Measurements from ENCODE around the gene RTN4R. TPM values are rescaled to one million over a fixed set of nuclear protein-coding genes. Genes with fewer than 3 reads are reported as not detected.
"Not testable (repeated sequence)": the region's sequence is repeated elsewhere in the genome, so short reads cannot be mapped to it uniquely, and the experiment has no call there.

The RTN4R gene
- total RNA-seq, 2 experiments from 2014 or later: 2.6 to 3.1 TPM

GRCh38 chr22:20270190-20271113 is 2.3 kb upstream of the RTN4R start:
- intact Hi-C loops (cut with micrococcal nuclease); DNase-seq; H3K4me1 Mint-ChIP-seq (ENCODE audit: low read depth); H3K4me3 Mint-ChIP-seq; POLR2A ChIA-PET; H3K27ac Mint-ChIP-seq; H3K27me3 Mint-ChIP-seq; H3K36me3 Mint-ChIP-seq; H3K9me3 Mint-ChIP-seq: not testable (repeated sequence)
- CTCF ChIA-PET: interaction anchor here (1.1 kb wide), 1 partner anchor 12 kb away, joined by 3 read pairs; no protein-coding TSS in a partner anchor

GRCh38 chr22:20269673-20270072 is 1.6 kb upstream of the RTN4R start:
- H3K36me3 Mint-ChIP-seq; POLR2A ChIA-PET; H3K9me3 Mint-ChIP-seq; DNase-seq; H3K27me3 Mint-ChIP-seq; H3K4me1 Mint-ChIP-seq (ENCODE audit: low read depth); H3K27ac Mint-ChIP-seq; H3K4me3 Mint-ChIP-seq; CTCF ChIA-PET: not testable (repeated sequence)
- intact Hi-C loops (cut with micrococcal nuclease): loop anchor here (10.0 kb wide), 1 partner anchor 65 kb away; no protein-coding TSS in a partner anchor

GRCh38 chr22:20269201-20269600 is 1.1 kb upstream of the RTN4R start:
- CTCF ChIA-PET: interaction anchor here (0.6 kb wide), 1 partner anchor 114 kb away, joined by 3 read pairs; no protein-coding TSS in a partner anchor
- POLR2A ChIA-PET; H3K9me3 Mint-ChIP-seq; H3K4me1 Mint-ChIP-seq (ENCODE audit: low read depth); H3K27ac Mint-ChIP-seq; H3K4me3 Mint-ChIP-seq; DNase-seq; H3K36me3 Mint-ChIP-seq; H3K27me3 Mint-ChIP-seq: not testable (repeated sequence)
- intact Hi-C loops (cut with micrococcal nuclease): loop anchor here (10.0 kb wide), 1 partner anchor 64 kb away; no protein-coding TSS in a partner anchor

GRCh38 chr22:20267441-20268278 is 458 bp downstream of the RTN4R start:
- peak overlapping the region; percentile 41 for H3K4me3 Mint-ChIP-seq
- H3K4me1 Mint-ChIP-seq (ENCODE audit: low read depth): peaks cover 3% of the 10 kb centered on the region
- no peaks in the 10 kb centered on the region for H3K9me3 Mint-ChIP-seq
- H3K27me3 Mint-ChIP-seq: peaks cover 3% of the 10 kb centered on the region
- no peaks in the 10 kb centered on the region for H3K36me3 Mint-ChIP-seq
- DNase-seq: peak; percentile 33
- ChIA-PET CTCF (no interaction called here), POLR2A (no interaction called here)
- intact Hi-C loops (cut with micrococcal nuclease): loop anchor here (10.0 kb wide), 1 partner anchor 63 kb away; no protein-coding TSS in a partner anchor
- no peak overlapping the region for H3K27ac Mint-ChIP-seq

GRCh38 chr22:20266667-20267440 is 1.3 kb downstream of the RTN4R start:
- H3K4me1 Mint-ChIP-seq (ENCODE audit: low read depth); H3K36me3 Mint-ChIP-seq; H3K27me3 Mint-ChIP-seq; H3K9me3 Mint-ChIP-seq; DNase-seq; POLR2A ChIA-PET; H3K27ac Mint-ChIP-seq; CTCF ChIA-PET: not testable (repeated sequence)
- intact Hi-C loops (cut with micrococcal nuclease): loop anchor here (10.0 kb wide), 1 partner anchor 62 kb away; no protein-coding TSS in a partner anchor
- H3K4me3 Mint-ChIP-seq: peak overlapping the region; percentile 22

GRCh38 chr22:20265772-20266666 is 2.1 kb downstream of the RTN4R start:
- H3K27me3 Mint-ChIP-seq; H3K36me3 Mint-ChIP-seq; POLR2A ChIA-PET; DNase-seq; H3K9me3 Mint-ChIP-seq; H3K4me1 Mint-ChIP-seq (ENCODE audit: low read depth); CTCF ChIA-PET: not testable (repeated sequence)
- intact Hi-C loops (cut with micrococcal nuclease): loop anchor here (10.0 kb wide), 1 partner anchor 61 kb away; no protein-coding TSS in a partner anchor
- Mint-ChIP-seq H3K27ac (peak overlapping the region; percentile 5), H3K4me3 (peak overlapping the region; percentile 22)

- POLR2A ChIA-PET: no interaction called here
- H3K27me3 Mint-ChIP-seq: peaks cover 3% of the 10 kb centered on the region
Measured at GRCh38 chr22:20264614-20265452, 3.3 kb downstream of the RTN4R start.

GRCh38 chr22:20263404-20264281 is 4.5 kb downstream of the RTN4R start:
- H3K27me3 Mint-ChIP-seq; H3K4me3 Mint-ChIP-seq; CTCF ChIA-PET; H3K9me3 Mint-ChIP-seq; H3K27ac Mint-ChIP-seq; H3K4me1 Mint-ChIP-seq (ENCODE audit: low read depth); POLR2A ChIA-PET; H3K36me3 Mint-ChIP-seq; DNase-seq: not testable (repeated sequence)
- intact Hi-C loops (cut with micrococcal nuclease): loop anchor here (10.0 kb wide), 1 partner anchor 59 kb away; no protein-coding TSS in a partner anchor

More at GRCh38 chr22:20264614-20265452, 3.3 kb downstream of the RTN4R start:
- Mint-ChIP-seq H3K9me3 (no peaks in the 10 kb centered on the region), H3K4me1 (ENCODE audit: low read depth) (peaks cover 3% of the 10 kb centered on the region), H3K27ac (no peak overlapping the region), H3K36me3 (no peaks in the 10 kb centered on the region), H3K4me3 (no peak overlapping the region)
- intact Hi-C loops (cut with micrococcal nuclease): loop anchor here (10.0 kb wide), 1 partner anchor 60 kb away; no protein-coding TSS in a partner anchor
- CTCF ChIA-PET: no interaction called here
- no peak for DNase-seq

- ChIA-PET CTCF (no interaction called here), POLR2A (no interaction called here)
- no peaks in the 10 kb centered on the region for H3K9me3 Mint-ChIP-seq
- intact Hi-C loops (cut with micrococcal nuclease): loop anchor here (10.0 kb wide), 1 partner anchor 58 kb away; no protein-coding TSS in a partner anchor
- H3K4me1 Mint-ChIP-seq (ENCODE audit: low read depth): peaks cover 3% of the 10 kb centered on the region
- no peaks in the 10 kb centered on the region for H3K36me3 Mint-ChIP-seq
- H3K27ac Mint-ChIP-seq: no peak overlapping the region
- no peak for DNase-seq
- H3K4me3 Mint-ChIP-seq: no peak overlapping the region
- H3K27me3 Mint-ChIP-seq: peaks cover 3% of the 10 kb centered on the region
Measured at GRCh38 chr22:20262582-20263147, 5.5 kb downstream of the RTN4R start.
